Measurements from ENCODE around the gene EML6.

EML6 gene

DNA sequence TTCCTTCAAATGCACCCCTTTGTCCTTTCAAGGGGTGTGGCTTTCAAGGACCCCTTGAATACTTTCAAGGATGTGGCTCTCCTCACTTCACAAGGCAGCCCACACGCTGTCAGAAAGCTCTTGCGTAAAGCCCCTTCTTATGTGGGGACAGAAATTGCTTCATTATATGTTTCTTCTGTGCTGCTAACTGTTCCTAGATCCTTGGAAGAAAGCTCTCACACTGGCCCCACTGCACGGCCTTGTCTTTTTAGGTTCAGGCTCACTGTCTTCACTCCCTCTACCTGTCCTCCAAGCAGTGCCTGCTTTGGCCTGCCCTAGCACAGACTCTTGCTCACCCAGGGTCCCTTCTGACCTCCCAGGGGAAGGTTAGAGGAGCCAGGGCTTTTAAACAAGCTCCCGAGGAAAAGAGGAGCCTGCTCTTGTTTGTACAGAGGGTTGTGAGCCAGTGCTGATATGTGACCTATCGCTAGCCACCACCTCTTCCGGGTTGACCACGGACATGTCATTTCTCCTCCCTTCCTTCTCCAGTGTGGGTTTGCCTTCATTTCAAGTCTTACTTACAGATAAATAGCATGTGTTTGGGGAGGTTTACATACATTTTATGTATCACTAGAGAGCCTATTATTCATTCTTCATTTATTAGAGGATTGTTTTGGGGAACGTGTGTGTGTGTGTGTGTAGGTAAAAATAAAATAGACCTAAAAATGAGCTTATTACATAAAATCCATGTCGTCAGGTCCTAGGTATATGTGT lies 232.1 kb downstream of the EML6 start:
- in situ Hi-C loops (cut with MboI; ENCODE audit: low sequenced_read_pairs): no loop called here

DNA sequence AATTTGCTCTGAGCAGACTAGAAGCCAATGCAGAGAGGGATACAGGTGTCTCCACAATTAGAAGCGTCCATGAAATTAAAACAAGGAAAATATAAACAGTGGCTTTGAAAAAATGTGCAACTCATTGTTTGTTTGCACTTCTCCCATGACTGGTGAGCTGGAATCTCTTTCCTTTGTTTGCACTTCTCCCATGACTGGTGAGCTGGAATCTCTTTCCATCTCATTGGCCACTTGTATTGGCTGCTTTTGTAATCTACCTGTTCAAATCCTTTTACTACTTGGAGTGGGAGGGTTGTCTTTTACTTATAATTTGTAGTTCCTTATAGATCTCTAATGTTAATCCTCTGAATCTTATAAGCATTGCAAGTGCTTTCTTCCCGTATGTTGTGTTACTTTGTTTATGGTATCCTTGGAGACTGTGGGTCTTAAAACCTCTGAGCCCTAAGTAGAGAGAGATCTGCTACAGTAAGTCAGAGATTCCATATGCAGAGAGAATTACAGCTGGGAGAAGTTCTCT lies 232.7 kb downstream of the EML6 start:
- in situ Hi-C loops (cut with MboI; ENCODE audit: low sequenced_read_pairs): no loop called here

DNA sequence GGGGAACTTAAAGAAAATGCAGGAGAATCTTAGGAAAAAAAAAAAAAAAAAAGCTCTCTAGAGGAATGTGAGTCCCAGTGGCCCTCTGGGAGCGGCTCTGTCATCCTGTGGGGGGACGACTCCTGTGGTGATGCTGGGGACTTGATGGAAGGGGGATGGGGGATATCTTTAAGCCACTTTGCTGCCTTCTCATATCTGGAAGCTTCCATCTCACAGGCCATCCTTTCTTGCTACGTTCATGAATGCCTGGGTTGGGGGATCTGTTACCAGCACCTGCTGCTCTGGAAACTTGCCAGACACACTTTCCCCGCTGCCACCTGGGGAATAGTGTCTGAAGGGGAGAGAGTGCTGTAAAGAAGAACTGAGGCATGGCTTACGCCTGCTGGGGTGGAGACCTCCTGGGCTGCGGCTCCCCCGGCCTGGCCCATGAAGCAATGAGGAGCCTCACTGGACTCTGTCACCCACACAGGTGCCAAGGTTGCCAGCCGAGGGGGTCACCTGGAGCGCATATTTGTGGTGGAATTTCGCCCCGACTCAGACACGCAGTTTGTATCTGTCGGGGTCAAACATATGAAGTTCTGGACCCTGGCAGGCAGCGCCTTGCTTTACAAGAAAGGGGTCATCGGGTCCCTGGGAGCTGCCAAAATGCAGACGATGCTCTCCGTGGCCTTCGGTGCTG lies 234.0 kb downstream of the EML6 start:
- in situ Hi-C loops (cut with MboI; ENCODE audit: low sequenced_read_pairs): no loop called here

DNA sequence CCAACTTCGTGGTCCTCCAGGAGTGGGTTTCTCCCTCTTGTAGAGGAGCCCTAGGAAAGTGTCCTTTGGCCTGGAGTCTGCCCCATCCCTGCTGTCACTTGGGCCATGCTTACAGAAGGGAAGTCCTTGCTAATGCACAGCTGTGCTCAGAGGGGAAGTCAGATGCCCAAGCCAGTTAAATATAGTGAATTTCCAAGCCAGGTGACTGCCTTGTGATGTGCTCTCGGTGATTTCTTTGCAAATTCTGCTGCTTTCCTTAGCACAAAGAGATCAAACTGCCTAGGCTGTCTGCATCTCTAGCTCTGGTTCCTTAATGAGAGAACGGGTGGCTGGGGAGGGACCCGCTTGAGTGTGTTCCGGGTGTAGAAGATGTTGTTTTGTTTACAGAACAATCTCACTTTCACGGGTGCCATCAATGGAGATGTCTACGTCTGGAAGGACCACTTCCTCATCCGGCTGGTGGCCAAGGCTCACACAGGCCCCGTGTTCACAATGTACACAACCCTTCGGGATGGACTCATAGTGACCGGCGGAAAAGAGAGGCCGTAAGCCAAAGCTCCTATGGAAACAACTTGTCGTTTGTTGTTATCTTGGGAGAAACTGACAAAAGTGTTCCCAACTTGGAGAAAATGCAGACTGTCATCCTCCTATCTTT lies 235.4 kb downstream of the EML6 start:
- in situ Hi-C loops (cut with MboI; ENCODE audit: low sequenced_read_pairs): no loop called here

DNA sequence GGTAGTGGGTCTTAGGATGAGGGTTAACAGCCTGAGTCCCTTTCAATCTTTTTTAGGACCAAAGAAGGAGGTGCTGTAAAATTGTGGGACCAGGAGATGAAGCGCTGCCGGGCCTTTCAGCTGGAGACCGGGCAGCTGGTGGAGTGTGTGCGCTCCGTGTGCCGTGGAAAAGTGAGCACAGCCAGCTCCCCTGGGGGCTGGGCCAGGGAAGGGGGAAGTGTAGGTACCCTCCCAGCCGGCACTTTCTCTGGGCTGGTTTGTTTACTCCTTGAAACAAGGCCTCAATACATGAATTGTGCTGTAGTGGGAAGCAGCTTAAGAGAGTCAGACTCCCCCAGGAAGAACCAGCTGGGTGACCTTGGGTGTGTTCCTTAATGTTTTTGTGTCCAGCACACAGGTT lies 236.7 kb downstream of the EML6 start:
- in situ Hi-C loops (cut with MboI; ENCODE audit: low sequenced_read_pairs): no loop called here

DNA sequence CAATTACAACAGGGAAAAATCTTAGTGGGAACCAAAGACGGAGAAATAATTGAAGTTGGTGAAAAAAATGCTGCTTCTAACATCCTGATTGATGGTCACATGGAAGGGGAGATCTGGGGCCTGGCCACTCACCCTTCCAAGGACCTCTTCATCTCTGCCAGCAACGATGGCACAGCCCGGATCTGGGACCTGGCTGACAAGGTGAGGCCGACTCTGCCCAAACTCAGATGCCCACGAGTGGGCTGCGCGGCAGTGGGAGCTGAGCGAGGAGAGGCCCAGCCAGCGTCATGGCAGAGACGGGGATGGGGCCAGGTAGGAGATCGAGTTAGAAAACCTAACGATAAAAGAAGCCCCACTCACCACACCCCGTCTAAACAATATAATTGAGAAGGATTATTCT lies 239.0 kb downstream of the EML6 start:
- in situ Hi-C loops (cut with MboI; ENCODE audit: low sequenced_read_pairs): no loop called here

DNA sequence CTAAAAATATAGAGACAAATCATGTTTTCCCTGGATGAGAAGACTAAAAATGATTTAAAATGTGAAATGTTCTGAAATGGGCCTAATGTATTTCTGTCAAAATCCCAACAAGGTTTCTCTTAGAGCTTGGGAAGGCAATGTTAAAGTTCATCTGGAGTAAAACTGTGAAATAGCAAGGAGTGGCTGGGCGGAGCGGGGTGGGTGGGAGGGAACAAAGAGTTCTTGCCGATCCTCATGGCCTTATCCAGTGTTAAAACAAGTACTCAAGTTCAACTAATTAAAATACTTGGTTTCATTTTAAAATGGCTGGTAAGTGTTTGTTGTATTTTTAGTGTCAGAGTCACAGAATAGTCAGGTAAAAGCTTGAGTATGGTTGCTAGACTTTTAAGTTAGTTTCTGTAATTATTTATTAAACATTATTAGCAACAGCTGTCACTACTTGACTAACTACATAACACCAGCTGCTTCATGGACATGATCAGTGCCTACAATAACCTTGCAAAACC lies 239.5 kb downstream of the EML6 start:
- in situ Hi-C loops (cut with MboI; ENCODE audit: low sequenced_read_pairs): no loop called here

DNA sequence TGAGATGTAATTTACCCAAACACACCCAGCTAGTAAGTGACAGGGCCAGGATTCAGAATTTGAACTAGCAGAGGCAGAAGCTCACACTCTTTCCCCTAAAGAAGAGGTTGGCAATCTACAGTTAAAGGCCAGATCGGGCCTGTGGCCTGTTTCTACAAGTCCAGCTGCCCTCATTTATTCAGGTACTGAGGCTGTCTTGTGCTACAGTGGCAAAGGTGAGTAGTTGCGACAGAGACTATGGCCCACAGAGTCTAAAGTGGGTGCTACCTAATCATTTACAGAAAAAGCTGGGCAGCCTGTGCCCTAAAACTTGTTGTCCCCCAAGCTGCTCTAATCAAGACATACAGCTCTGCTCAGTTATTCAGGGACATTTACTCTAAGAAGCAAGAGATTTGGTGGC lies 240.0 kb downstream of the EML6 start:
- in situ Hi-C loops (cut with MboI; ENCODE audit: low sequenced_read_pairs): no loop called here

DNA sequence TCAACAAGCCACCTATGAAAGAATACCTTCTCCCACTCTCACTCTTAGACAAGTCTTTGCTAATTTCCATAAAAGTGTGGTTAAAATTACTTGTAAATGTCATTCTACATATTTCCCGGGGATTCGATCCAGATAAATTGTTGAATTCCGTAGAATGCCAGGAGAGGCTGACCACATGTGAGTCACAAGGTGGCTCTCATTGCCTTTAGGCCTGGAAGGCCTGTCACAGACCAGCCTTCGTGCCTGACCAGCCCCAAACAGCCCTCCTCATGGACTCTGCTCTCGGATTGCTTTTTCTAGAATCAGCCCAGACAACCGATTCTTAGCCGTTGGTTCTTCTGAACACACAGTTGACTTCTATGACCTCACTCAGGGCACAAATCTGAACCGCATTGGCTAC lies 240.8 kb downstream of the EML6 start:
- in situ Hi-C loops (cut with MboI; ENCODE audit: low sequenced_read_pairs): no loop called here

DNA sequence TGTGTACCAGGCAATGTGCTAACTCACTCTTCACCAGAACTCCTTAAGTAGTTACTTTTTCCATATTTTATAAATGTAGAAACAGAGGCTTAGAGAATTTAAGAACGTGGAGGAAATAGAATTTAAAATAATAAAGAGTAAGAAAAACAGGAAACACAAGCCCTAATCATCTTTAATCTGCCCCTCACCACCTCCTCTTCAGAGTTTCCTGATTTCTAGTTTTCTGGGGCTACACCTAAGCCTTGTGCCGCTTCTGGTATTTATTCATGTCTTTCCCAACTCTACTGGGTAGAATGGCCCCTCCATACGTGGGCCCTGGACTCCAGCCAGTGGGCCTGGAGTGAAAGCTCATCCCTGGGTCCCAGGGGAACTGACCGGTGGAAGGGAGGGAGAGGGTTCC lies 241.4 kb downstream of the EML6 start:
- in situ Hi-C loops (cut with MboI; ENCODE audit: low sequenced_read_pairs): no loop called here

DNA sequence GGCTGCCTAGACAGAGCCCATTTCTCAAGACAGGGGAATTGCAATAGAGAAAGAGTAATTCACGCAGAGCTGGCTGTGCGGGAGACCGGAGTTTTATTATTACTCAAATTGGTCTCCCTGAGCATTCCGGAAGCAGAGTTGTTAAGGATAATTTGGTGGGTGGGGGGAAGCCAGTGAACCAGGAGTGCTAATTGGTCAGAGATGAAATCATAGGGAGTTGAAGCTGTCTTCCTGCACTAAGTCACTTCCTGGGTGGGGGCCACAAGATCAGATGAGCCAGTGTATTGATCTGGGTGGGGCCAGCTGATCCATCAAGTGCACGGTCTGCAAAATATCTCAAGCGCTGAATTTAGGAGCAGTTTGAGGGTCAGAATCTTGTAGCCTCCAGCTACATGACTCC lies 242.0 kb downstream of the EML6 start:
- in situ Hi-C loops (cut with MboI; ENCODE audit: low sequenced_read_pairs): no loop called here

DNA sequence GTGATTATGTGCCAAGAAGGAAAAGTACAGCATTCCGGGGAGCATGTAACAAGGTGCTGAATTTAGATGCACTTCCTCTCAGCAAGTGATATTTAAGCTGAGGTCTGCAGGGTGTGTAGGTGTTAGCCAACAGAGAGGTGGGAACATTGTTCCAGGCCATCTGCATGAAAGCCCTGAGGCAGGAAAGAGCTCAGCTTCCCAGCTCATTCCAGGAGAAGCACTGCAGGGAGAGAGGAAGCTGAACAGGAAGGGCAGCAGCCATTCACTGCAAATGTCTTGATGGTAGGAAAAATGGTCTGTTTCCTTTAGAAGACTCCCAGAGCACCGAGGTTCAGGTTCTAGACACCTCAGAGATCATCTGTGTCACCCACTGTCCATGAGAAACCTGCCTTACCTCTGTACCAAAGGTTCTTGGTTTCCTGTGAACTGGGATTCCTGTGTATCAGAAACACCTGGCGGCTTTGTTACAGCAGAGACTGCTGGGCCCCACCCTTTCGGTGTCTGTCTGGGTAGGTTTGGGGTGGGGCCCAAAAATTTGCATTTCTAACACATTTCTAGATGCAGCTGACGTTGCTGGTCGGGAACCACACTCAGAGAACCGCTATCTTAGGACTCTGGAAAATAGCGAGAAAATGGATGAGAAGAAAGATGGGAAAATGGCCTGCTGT lies 242.8 kb downstream of the EML6 start:
- in situ Hi-C loops (cut with MboI; ENCODE audit: low sequenced_read_pairs): no loop called here

DNA sequence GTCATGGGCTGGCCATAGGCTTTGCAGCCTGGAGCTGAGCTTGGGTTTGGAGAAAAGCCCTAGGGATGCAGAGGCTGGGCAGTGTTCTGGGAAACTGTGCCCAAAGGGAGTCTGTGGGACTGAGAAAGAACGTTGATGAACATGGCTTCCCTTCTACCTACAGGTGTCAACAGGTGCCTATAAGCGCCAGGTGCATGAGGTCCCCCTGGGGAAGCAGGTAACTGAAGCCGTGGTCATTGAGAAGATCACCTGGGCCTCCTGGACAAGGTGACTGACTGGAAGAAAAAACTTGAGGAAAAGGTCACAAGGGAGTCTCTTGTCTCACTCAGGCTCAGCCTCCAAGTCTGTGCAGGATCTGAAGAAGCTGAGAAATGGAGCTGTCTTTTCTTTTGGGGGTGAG lies 243.4 kb downstream of the EML6 start:
- in situ Hi-C loops (cut with MboI; ENCODE audit: low sequenced_read_pairs): no loop called here

DNA sequence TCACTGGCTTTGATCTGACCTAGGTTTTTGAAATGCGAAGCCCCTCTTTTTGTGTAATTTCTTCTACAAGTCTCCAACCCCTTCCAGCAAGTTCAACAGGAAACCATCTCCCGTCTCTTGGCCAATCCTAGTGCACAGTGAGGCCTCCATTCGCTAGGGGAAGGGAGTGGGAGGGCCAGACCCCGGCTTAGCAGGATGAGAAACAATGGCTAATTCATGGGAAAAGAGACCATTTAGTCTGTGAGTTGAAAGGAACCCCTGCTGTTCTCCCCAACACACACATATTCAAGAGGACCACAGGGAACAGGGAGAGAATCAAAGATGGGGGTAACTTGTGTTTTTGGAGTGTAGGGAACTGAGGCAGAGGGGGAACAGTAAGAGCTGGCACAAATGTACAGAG lies 243.8 kb downstream of the EML6 start:
- in situ Hi-C loops (cut with MboI; ENCODE audit: low sequenced_read_pairs): no loop called here

DNA sequence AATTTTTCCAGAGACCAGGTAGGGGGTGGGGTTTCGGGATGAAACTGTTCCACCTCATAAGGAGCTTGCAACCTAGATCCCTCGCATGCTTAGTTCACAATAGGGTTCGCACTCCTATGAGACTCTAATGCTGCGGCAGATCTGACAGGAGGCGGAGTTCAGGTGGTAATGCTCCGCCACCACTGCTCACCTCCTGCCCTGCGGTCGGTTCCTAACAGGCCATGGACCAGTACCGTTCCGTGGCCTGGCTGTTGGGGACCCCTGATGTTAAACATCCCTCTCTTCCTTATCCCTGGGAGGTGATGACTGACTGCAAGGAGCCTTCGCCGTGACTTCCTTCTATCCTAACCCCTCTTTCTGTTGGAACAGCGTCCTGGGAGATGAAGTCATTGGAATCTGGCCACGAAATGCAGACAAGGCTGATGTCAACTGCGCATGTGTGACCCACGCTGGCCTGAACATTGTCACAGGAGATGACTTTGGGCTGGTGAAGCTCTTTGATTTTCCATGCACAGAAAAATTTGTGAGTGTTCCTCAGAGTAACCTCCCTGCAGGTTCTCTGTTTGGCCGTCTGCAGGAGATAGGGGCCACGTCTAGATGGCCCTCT lies 244.4 kb downstream of the EML6 start:
- in situ Hi-C loops (cut with MboI; ENCODE audit: low sequenced_read_pairs): no loop called here

DNA sequence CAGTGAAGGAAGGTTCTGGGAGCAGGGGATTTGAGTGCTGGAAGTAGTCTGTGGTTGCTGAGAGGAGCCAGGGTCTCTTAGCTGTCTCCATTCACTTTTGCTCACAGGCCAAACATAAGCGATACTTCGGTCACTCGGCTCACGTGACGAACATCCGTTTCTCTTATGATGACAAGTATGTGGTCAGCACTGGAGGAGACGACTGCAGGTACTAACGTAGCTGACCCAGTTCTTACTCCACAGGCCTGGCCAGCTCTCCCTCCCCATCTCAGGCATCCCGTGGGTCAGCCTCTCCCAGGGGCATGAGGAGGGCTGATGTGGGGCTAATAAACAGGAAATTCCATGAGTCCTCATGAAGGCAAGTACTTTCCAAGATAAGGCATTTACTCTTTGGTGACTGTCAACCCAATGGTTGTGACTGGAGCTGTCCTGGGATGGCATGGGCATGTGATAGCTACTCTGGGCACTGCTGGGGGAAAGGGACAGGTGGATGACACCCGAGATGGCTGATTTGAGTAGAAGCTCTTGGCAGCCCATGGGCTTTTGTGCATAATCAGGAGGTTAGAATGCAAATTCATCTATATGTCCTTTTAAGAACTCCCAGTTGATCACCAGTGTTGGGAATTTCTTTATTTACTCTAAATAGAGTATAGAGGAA lies 245.2 kb downstream of the EML6 start:
- in situ Hi-C loops (cut with MboI; ENCODE audit: low sequenced_read_pairs): no loop called here

DNA sequence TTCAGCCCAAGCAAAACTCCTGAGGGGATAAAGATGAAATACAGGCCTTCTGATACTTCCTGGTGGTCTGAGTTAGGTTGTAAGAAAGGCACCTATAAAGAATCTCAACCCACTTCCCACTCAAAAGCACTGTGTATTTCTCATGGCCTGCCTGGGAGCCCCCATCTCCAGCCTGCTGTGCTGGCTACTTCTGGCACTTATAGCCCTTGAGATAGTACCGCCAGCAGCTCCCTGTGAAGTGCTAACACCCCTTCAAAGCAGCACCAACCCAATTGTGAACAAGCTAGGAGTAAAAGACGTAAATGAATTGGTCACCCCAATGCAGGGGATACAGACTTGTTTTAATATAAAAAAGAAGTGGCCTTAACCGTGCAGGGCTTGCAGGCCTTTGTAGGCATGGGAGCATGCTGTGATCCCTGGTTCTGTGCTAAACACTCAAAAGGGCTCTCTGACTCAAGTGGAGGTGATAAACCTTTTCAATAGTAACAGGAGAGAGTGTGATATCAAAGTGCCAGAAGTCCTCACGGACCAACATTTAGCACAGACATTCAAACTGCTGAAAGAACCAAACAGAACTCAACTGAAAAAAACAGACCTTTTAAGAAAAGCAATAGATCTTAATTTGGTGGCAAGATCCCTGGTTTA lies 246.0 kb downstream of the EML6 start:
- in situ Hi-C loops (cut with MboI; ENCODE audit: low sequenced_read_pairs): no loop called here

DNA sequence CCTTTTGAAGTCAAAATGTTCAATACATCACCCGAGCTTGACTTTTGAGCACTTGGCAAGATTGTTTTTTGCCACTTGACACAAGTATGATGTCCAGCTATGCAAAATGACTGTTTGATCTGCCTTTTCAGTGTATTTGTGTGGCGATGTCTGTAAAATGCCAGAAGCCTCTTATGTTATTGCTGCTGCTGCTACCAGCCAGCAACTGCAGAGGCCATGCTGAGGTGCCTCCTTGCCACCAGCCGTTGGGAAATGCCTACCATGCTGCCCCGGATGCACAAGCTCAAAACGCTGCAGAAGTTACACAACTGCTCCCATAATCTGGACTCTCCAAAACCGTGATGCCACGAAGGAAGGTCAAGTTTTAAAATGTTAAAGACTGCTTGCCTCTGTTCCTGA lies 246.5 kb downstream of the EML6 start:
- in situ Hi-C loops (cut with MboI; ENCODE audit: low sequenced_read_pairs): no loop called here

DNA sequence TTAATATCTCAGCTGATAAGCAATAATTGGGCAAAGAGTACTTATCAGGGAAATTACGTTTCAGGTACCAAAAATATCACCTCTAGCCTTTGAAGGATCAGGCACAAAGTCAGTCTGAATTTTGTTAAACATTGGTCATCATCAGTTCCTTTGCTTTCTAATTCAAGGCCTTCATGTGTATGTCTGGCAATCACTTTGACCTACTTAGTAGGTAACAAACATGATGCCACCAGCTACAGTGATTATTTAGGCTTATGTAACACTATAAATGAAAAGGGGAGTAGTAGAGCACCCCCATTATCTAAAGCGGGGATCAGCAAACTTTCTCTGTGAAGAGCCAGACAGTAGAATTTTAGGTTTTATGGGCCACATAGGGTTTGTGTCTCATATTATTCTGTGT lies 251.7 kb downstream of the EML6 start:
- in situ Hi-C loops (cut with MboI; ENCODE audit: low sequenced_read_pairs): no loop called here

Data from HL-60/S4 (cell line).